Measurements from ENCODE around the gene SEMA6A. TPM values are rescaled to one million over a fixed set of nuclear protein-coding genes. Genes with fewer than 3 reads are reported as not detected.

SEMA6A gene
- 4.5 TPM for total RNA-seq
- long read RNA-seq, full-length matches to known transcripts, result 2 of 10 reads
- long read RNA-seq, partial matches to known transcripts, result 0 of 10 reads
- long read RNA-seq, other reads (novel, unspliced or antisense), result 8 of 10 reads

- peak; percentile 95 for DNase-seq (ENCODE audit: low spot score)
- intact Hi-C loops (cut with DNase I), result loop anchor here (5.0 kb wide), 2 partner anchors 163 to 437 kb away; no protein-coding TSS in a partner anchor
Measured at GRCh38 chr5:116574367-116575325, at the start of gene SEMA6A. Gene SEMA6A (minus strand): TSS chr5:116574823. CDS start chr5:116504944, 69,879 bp downstream.

DNA sequence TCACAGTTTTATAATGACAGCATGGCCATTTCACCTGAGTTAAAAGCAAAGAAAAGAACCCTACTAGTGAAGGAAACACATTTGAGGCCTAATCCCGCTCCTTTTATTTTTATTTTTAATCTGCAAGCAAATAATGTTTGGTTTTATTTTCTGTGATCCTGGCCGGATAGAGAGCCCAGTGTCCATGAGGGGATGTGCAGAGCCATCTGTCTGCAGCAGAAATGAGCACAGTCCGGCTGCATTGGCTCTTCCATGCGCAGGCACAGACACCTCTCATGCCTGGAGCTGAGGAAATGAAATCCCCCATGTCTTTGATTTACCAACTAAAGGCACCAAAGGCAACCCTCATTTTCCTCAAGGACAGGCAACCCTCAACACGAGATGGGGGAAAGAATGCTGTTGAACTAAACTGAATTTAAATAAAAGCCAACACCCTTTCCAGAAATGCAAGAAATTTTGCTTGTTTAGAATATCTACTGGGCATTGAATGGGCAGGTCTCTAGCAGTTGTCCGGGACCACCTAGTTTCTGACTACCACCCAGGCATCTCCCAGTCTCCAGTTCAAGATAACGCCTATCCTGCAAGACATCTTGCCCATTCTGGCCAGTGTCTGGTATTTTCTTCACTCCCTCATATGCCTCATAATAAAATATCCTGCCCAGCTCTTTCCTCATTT is 47.9 kb upstream of the SEMA6A start:
- intact Hi-C loops (cut with DNase I), result no loop called here
- DNase-seq (ENCODE audit: low spot score), result no peak

GRCh38 chr5:116621599-116621998 is 47.0 kb upstream of the SEMA6A start:
- intact Hi-C loops (cut with DNase I), result no loop called here
- DNase-seq (ENCODE audit: low spot score), result no peak

DNA sequence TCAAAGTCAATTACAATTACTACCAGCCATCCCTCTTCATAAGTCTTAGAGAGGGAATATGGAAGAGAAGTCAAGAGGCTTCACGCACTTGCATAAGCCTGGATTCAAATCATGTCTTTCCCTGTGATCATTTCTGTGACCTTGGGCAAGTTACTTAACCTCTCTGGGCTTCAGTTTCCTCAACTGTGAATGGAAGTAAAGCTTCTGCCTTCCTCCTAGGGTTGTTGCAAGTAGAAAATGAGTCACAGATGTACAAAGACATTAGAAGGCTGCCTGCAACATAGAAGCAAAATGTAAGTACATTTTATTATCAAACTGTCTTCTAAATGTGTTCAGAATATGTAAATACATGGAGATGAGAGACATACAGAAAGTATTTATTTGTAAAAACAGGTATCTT is 42.3 kb upstream of the SEMA6A start:
- no peak for DNase-seq (ENCODE audit: low spot score)
- intact Hi-C loops (cut with DNase I), result no loop called here

DNA sequence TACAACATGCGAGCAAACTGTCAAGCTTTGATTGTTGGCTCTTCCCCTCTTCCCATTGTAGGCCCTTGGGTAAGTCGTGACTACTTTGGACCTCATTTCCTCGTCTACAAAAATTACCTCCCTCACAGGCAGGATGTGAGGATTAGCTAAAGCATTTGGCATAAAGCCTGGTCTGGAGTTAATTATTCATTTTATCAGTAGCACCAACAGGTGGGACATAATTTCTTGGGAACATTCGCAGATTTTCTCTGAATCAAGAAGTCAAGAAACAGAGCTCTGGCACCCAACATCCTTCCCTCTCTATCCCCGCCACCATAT is 39.9 kb upstream of the SEMA6A start:
- DNase-seq (ENCODE audit: low spot score), result no peak
- intact Hi-C loops (cut with DNase I), result no loop called here

DNA sequence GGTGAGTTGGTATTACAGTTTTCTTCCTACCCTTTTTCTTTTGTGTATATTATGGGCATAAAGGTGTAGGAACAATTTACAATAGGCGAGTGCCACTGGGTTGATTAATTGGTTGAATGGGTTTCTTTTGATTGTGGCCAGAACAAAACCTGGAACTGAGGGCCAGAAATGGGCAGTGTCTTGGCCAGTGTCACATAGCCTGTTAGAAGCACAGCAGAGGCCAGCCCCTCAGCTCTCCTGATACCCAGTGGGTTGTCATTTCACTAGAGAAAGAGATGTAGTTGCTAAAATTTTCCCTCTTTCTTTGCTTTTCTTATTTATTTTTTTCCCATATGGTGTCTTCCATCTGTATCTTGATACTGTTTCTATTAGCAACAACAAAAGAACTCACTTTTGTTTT is 38.8 kb upstream of the SEMA6A start:
- intact Hi-C loops (cut with DNase I), result no loop called here
- no peak for DNase-seq (ENCODE audit: low spot score)

- no peak for DNase-seq (ENCODE audit: low spot score)
- intact Hi-C loops (cut with DNase I), result no loop called here
Measured at GRCh38 chr5:116612431-116612830, 37.8 kb upstream of the SEMA6A start.

DNA sequence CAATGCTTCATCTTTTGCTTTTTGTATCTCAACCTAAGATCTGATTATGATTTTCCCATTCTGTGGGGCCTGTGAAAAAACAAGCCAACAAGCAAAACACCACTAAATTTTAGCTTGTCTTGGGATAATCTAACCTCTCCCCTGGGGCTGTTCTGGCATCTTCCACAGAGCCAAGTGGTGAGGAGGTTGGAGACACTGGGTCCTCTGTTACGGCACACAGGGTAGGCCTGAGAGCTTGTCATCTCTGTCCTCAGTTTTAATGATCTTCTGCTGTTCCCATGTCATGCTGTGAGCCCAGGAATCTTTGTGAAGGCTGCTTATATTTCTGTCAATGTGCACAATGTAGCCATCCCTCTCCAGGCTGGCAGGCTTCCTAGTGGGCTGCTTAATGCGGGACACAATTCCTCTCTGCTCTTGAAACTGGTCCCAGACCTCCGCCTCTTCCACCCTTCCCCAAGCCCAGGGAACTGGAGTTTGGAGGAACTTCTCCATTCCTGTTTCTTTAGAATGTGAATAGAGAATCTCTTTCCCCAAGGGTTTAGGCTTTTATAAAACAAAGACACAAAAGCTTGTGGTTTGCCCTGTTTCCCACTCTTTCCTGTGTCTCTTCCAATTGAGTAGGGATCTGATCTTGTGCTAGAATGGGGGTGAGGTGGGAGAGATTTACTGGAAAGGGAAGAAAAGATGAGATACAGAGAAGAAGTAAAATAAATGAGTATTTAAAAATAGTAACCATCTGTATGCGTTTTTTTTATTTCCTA is 30.9 kb upstream of the SEMA6A start:
- intact Hi-C loops (cut with DNase I), result no loop called here
- DNase-seq (ENCODE audit: low spot score), result no peak

DNA sequence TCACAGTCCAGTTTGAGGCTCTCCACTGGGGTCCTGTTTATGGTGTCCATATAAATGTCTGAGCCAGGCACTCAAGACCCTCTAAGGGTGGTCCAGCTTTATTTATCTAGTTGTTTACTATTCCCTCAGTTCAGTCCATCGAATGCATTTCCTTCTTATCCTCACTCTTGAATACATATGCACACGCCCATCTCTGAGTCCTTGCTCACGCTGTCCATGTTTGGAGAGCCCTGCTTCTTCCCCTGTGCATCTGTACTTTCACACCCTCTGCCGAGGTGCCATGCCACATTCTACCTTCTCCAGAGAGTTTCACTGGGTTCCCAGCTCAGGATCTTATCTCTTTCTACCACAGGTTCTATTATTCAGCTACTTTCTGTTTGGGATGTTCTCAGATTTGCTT is 30.2 kb upstream of the SEMA6A start:
- no peak for DNase-seq (ENCODE audit: low spot score)
- intact Hi-C loops (cut with DNase I), result no loop called here

DNA sequence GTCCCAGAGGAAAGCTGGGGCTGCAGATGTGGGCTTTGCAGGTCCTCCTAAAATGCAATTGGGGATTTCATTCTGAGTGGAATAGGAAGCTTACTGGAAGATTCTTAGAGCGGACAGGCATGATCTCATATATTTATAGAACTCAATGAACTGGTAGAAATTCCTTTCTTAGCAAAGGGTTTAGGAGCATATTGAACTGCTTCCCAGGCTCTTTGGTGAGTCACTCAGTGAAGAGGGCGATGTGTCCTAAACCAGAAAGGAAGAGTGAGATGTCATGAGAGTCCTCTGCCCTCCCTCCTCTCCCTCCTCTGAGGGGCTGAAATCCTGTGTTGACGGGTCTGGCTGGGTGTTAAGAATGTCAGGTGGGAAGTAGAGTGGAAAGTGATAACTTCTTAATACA is 26.3 kb upstream of the SEMA6A start:
- intact Hi-C loops (cut with DNase I), result no loop called here

GRCh38 chr5:116598911-116599310 is 24.3 kb upstream of the SEMA6A start:
- no peak for DNase-seq (ENCODE audit: low spot score)
- intact Hi-C loops (cut with DNase I), result no loop called here

More for the DNA sequence above, 26.3 kb upstream of the SEMA6A start:
- no peak for DNase-seq (ENCODE audit: low spot score)

- intact Hi-C loops (cut with DNase I), result no loop called here
- no peak for DNase-seq (ENCODE audit: low spot score)
Measured at GRCh38 chr5:116595498-116595897, 20.9 kb upstream of the SEMA6A start.

DNA sequence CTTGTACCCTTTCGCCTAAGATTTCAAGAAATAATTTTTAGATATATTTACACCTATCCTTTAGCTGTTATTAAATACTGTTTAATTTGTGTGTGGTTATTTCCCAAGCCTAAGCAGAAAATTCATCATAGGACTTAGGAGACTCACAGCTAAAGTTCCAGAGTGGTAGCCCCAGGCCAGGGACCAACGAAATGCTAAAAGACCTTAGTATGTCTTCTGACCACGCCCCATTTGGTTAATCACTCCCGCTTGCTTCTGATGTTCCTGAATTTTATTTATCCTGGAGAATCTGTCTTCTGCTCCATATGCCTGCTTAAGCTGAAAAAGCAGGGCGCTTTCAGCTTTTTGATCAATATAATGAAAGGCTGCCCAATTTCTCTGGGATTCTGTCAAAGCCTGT is 18.7 kb upstream of the SEMA6A start:
- intact Hi-C loops (cut with DNase I), result no loop called here
- DNase-seq (ENCODE audit: low spot score), result no peak

DNA sequence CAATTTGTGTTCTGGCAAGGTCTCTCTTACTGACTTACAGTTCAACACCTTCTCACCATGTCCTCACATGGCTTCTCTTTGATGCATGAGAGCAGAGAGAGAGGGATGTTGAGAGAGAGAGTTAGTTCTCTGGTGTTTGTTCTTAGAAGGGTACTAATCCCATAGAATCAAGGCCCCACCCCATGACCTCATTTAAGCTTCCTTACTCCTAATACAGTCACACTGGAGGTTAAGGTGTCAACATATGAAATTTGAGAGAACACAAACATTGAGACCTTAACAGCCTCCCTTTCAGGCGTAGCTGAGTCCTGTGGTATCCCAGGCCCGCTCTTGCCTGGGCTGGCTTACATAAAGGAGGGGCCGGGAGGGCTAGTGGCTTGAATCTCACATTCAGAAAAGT is 10.6 kb upstream of the SEMA6A start:
- DNase-seq (ENCODE audit: low spot score), result no peak
- intact Hi-C loops (cut with DNase I), result no loop called here

DNA sequence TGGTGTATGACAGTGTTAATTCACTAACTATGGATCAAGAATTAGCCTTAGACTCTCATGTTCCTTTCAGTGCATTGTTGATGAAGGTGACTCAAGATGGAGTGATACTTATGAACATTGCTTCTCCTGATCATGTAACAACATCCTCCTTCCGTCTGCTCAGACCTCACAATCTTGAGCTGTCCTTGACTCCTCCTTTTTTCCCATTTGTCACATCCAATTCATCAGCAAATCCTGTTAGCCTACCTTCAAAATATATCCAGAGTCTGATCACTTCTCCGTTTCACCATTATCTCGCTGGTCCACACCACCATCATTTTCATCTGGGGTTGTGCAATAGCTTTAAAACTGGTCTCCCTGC is 9.2 kb upstream of the SEMA6A start:
- intact Hi-C loops (cut with DNase I), result loop anchor here (5.0 kb wide), 1 partner anchor 203 kb away; no protein-coding TSS in a partner anchor
- no peak for DNase-seq (ENCODE audit: low spot score)

DNA sequence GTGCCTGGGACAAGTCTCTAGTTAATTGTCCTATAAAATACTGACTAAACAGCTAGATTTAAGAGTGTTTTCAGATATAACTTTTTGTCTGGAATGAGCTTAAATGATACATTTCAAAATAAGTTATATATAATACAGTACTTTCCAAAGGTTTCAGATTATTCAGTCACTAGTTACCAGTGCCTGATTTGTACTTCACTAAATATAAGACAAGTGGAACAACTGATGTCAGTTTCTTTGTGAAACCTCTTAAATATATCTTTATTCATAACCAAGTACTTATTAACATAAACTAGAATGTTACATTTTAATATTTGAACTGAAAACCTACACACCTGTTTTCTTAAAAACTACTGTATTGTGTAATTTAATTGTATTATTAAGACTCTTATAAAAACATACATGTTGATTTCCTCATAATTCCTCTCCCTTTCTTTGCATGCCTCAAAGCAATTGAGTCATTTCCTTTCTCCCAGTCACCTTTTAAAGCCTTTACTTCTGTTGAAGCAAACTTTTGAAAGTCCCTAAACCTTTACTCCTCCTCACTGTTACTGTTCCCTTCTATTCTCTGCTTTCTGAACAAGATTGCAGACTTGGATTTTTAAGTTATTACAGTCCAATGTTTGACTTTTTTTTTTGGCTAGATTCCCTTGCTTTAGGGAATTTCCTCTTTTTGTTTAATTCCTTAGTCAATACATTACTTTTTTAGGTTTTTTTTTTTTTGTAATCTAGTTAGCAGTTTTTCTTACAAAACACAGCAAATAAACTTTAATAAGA is 8.7 kb upstream of the SEMA6A start:
- no peak for DNase-seq (ENCODE audit: low spot score)
- intact Hi-C loops (cut with DNase I), result loop anchor here (5.0 kb wide), 1 partner anchor 204 kb away; no protein-coding TSS in a partner anchor

DNA sequence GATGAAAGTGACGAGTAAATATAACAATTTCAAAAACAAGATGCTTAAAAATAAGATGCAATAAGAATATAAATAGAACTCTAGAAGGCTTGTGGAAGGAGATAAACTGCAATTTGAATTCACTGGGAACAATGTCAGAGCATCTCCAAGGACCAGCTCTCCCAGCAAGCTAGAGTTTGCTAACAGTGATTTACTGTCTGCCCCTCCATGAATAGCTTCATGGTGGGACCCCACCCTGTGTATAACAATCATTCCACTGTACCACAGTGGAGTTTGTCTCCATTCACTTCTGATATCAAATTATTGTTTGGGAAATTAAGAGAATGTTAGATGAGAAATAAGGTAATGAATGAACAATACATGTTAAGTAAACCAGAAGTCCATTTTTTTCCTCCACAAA is 7.3 kb upstream of the SEMA6A start:
- DNase-seq (ENCODE audit: low spot score), result no peak
- intact Hi-C loops (cut with DNase I), result loop anchor here (5.0 kb wide), 1 partner anchor 205 kb away; no protein-coding TSS in a partner anchor

GRCh38 chr5:116579144-116579543 is 4.5 kb upstream of the SEMA6A start:
- no peak for DNase-seq (ENCODE audit: low spot score)
- intact Hi-C loops (cut with DNase I), result loop anchor here (5.0 kb wide), 1 partner anchor 158 kb away; no protein-coding TSS in a partner anchor

- no peak for DNase-seq (ENCODE audit: low spot score)
- intact Hi-C loops (cut with DNase I), result loop anchor here (5.0 kb wide), 1 partner anchor 159 kb away; no protein-coding TSS in a partner anchor
Measured at GRCh38 chr5:116578676-116579075, 4.1 kb upstream of the SEMA6A start.
